Measurements from ENCODE around the gene FGGY. TPM values are rescaled to one million over a fixed set of nuclear protein-coding genes. Genes with fewer than 3 reads are reported as not detected.

The FGGY gene
- total RNA-seq, 1 experiment from 2014 or later, result 12.0 TPM

- no peak for TF ChIP-seq ATF2 (CRISPR knock-in tag; IDR thresholded peaks at IDR 0.05; ENCODE audit: borderline replicate concordance, low read depth)
- TF ChIP-seq RELA (CRISPR knock-in tag; IDR thresholded peaks at IDR 0.05; ENCODE audit: borderline replicate concordance), result no peak
- TF ChIP-seq NR3C1 (CRISPR knock-in tag; conservative IDR thresholded peaks at IDR 0.05; ENCODE audit: low read depth), result no peak
- TF ChIP-seq NFYB (CRISPR knock-in tag; conservative IDR thresholded peaks at IDR 0.05; ENCODE audit: low read depth), result no peak
- TF ChIP-seq ARID4B (CRISPR knock-in tag; IDR thresholded peaks at IDR 0.05; ENCODE audit: borderline replicate concordance), result no peak
- no peak for TF ChIP-seq IRF1 (CRISPR knock-in tag; IDR thresholded peaks at IDR 0.05)
- TF ChIP-seq E2F4 (CRISPR knock-in tag; IDR thresholded peaks at IDR 0.05; ENCODE audit: borderline replicate concordance, low read depth), result no peak
- no peak for TF ChIP-seq AFF4 (CRISPR knock-in tag; IDR thresholded peaks at IDR 0.05; ENCODE audit: borderline replicate concordance)
- no peak for TF ChIP-seq ZNF423 (CRISPR knock-in tag; IDR thresholded peaks at IDR 0.05)
Observed at GRCh38 chr1:59751004-59751395, 454.1 kb downstream of the FGGY start (continued).

- Mint-ChIP-seq H3K36me3 (no peaks in the 10 kb centered on the region), H3K9me3 (no peaks in the 10 kb centered on the region), H3K4me3 (no peak overlapping the region), H3K27ac (no peak overlapping the region), H3K27me3 (ENCODE audit: low read depth) (no peaks in the 10 kb centered on the region), H3K4me1 (peaks cover 6% of the 10 kb centered on the region)
- DNase-seq (ENCODE audit: low spot score) (no peak), ATAC-seq (no peak)
- ChIA-PET CTCF (no interaction called here), POLR2A (no interaction called here)
- TF ChIP-seq CDX4 (CRISPR knock-in tag; IDR thresholded peaks at IDR 0.05; ENCODE audit: borderline replicate concordance) (no peak), ARID4B (CRISPR knock-in tag; IDR thresholded peaks at IDR 0.05; ENCODE audit: borderline replicate concordance) (no peak), JAZF1 (CRISPR knock-in tag; IDR thresholded peaks at IDR 0.05) (no peak)
Observed at GRCh38 chr1:59751801-59752200, 454.9 kb downstream of the FGGY start.

Measured in WTC11 (cell line).